Right forelimb (tissue), 1 donor: ENCODE measurements around the gene DNAJC10.

Experiments
- DNase-seq: peaks from one replicate; pipeline ENCODE4 v3.0.0-alpha.2; 2018

Gene DNAJC10

DNA sequence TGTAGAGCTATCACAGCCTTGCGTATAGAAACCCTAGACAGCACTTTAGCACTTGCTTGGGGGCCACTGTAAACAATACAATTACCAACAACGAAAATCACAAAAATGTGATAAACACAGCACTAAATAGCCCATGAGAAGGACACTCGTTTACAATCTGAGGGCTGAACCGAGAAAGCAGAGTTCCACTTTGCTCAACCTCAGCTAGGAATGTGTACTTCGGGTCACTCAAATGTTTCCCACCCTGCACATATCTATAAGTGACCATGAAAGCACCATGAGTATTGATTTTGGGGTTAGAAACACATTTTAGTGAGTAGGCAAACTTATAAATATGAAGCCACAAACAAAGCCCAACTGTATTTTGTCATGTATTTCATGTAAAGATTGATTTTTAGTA is 88.1 kb downstream of the DNAJC10 start:
- DNase-seq, result no peak

DNA sequence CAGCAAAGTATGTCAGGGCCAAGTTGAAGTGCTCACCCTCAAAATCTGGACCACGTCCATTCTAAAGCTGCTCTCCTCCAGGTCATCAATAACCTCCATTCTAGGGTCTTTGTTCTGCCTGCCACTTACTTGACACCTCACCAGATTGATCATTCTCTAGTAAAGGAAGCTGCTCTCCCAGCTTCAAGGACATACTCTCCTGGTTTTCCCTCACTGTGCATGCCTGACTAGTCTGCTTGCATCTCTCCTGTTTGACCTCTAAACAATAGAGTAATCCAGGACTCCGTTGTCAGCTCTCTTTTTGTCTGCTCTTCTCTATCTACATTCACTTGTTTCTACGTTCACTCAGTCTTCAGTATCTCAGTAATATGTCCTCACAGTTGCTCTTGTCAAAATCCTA is 91.3 kb downstream of the DNAJC10 start:
- no peak for DNase-seq

DNA sequence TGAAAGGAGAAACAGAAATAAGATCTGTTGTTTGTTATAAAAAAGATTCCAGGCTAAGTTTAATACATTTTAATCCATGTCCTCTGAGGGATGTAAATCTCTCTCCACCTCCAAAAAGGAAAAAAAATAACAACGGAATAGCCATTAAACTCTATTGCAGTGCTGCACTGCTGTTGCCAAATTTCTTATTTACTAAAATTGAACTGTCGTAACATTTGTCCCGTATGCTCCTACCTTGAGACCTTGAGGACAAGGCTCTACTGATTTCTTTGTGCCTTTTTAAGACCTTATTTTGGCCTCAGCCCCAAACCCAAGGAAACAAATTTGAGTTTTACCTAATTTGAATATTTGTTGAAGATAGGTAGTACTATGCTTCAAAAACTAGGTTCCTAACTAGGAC is 94.0 kb downstream of the DNAJC10 start:
- no peak for DNase-seq

DNA sequence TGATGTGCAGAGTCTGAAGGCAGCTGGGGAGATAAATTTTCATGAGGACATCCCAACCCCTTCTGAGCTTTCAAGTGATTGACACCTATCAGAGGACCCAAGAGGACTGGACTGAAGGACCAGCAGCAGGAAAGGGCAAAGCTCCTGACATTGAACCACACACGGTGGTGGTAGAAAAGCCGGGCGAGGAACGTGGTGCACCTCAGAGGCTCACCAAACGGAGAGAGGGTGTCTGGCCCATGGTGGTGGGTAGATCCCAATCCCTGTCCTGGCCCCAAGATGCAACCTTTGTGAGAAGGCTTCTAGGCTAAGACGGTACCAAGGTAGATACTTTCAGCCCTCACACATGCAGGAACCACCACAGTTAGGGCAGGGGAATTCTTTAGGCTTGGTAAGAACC is 98.3 kb downstream of the DNAJC10 start:
- DNase-seq, result no peak

DNA sequence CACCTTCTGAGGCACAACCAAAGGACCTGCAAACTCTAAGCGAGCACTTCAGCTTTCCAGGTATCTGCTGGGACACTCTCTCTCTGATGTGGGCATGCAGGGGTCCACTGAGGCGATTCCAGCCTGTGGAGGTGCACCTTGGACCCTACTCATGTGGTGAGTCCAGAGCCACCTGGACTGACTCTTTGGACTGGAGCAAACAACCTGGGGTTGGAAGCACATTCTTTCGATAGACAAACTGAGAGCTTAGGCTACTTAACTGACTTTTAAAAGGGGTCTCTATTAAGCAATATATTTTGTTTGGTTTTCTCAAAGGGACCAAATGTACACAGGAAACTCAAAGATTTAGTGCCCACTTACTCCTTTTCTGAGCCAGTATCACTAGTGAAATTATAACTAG is 98.7 kb downstream of the DNAJC10 start:
- DNase-seq, result no peak

DNA sequence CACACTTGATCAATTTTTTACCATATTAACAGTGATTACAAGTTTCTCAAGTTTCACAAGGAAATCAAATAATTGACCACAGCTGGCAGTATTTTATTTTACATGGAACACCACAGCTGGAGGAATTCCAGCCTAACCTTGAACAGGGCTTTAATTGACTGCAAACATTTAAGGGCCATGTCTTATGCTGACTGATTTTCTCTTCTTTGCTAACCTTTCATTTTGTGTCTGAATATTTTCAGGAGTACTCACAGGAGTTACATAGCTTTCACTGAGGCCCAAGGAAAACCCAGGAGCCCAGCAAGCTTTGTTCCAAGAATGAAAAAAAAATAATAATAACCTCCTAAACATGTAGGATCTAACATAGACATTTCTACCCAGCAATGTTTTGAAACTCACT is 100.8 kb downstream of the DNAJC10 start:
- DNase-seq, result no peak

DNA sequence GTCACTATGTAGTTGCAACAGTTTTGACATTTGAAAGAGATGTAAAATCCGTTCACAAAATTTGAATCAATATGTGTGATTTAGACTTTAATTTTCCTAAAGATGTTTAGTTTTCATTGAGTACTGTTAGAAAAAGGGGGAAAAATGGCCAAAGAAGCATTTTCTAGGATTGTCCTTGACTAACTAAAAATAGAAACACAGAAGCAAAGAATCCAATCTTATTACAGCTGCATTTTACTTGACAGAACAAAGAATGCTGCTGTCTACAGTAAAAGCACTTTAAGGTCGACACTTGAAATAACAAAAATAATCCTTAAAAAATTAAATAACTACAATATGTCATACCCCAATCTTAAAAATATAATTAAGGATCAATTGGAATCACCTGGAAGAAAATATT is 101.5 kb downstream of the DNAJC10 start:
- DNase-seq, result no peak

DNA sequence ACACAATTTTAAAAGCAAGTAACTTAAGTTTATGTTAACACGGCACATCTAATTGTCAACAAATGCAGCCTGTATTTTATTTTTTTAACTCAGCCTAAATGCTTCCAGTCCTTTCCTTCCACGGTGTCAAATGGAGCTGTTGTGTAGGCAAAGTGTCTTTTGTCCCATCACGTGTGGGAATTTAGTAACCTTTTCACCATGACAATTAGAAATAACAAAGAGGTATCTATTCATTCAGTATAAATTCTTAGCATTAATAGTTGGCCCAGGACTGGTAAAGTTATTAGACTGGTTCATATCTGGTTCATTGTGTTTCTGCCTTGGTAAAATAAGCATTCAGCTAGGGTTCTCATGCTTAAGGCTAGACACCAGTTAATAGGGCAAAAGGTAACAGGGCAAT is 102.4 kb downstream of the DNAJC10 start:
- no peak for DNase-seq

DNA sequence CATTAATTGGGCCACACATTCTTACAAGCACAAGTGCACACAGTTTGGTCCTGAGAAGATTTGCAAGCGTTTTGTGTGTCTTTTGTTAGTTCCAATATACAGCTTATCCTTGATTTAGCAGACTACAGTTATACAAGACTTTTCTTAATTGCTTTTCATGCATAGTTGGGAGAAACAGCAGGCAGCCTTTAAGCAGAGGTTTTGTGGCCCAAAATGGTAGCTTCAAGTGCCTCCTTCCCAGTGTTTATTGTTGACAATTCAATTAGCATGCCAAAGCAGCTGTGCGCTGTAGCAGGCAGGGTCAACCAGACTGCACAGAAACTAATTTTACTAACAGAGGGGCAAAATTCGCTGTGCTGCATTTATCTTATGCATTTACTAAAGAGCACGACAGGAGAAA is 102.9 kb downstream of the DNAJC10 start:
- no peak for DNase-seq

DNA sequence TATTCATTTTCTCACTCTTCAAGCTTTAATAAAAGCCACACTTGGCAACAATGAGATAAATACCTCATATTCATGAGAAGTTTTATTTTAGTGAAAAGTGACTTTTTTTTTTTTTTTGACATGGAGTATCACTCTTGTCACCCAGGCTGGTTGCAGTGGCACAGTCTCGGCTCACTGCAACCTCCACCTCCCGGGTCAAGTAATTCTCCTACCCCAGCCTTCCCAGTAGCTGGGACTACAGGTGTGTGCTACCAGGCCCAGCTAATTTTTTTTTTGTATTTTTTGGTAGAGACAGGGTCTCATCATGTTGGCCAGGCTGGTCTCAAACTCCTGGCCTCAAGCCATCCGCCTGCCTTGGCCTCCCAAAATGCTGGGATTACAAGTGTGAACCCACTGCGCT is 103.4 kb downstream of the DNAJC10 start:
- no peak for DNase-seq

DNA sequence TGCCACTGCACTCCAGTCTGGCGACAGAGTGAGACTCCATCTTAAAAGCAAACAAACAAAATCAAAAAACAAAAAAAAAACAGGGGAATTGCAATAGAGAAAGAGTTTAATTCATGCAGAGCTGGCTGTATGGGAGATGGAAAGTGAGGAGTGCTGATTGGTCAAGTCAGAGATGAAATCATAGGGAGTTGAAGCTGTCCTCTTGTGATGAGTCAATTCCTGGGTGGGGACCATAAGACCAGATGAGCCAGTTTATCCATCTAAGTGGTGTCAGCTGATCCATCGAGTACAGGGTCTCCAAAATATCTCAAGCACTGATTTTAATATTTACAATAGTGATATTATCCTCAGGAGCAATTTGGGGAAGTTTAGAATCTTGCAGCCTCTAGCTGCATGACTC is 105.1 kb downstream of the DNAJC10 start:
- DNase-seq, result no peak

DNA sequence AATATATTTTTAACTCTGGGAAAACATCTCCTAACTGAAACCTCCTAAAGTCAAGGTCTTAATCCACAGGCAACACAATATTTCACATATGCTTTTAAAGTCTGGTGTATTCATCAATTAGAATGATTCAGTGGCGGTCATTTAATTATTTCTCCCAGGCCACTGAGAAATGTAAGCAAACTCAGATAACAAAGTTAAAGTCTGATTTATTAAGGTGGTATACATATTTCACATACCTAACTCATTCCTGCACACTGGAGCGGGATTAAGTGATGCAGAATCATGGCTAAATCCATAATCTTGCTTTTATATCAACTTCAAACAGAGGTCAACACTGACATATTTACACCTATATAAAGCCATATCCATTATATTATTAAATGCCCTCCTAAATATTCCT is 106.7 kb downstream of the DNAJC10 start:
- no peak for DNase-seq

DNA sequence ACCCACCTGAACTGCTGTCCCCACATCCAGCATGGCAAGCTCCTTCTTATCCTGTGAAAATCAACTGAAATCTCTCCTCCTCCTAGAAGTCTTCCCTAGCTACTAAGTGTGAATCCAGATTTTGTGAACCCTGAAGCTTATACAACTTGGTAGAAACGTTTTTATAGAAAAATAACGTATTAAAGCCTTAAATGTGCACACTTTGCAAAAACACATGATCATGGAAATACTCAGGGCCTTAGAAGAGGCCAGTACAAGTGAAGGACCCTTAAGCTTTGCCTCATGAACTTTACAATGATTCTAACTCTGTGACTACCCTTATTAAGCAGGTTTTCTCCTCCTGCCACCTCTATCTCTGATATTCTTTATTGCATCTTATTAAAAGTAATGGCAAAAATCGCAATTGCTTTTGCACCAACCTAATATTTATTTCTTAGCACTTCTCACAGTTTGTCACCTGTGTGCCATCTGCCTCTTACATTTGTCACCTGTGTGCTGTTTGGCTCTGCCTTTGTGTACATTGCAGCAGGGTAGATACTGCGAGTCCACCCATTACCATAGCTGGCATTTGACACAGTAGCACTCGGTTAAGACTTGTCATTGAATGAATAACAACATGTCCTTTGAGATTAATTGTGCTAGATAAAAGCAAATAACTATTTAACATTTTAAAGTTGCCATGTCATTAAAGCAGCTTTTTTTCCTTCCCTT is 108.2 kb downstream of the DNAJC10 start:
- DNase-seq, result no peak

DNA sequence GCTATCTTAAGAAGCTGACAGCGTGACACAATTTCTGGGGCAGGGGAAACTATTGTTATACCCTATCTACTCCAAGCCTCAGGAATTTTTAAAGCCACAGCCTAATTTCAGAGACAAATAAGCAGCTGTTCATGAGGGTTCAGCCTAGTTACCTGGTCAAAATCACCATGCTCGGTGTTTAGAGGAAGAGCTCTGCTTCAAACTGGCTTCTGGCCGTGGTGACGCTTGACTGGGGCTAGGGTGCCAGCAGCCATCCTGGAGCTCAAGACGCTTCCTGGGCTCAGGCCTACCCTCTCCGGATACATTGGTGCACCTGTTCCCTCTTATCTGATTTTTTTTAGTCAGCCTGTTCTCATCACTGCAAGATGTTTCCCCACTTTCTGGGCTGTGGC is 108.7 kb downstream of the DNAJC10 start:
- DNase-seq, result no peak

DNA sequence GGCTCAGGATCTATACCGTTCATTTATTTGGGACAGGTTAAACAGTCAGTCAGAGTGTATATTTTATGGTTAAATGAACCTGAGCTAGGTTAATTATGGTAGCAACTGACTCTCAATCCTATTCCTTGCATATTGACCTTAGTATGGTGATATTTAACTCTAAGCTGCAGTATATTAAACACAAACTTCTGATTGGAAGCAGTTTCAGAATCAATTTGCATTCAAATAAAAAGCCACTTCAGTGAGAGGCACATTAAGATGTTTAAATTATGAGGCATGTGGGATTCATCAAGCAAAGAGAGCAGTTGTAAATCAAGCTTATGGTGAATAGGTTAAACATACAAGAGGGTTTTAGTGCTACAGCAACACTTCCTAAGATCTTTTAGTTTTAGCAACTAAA is 110.0 kb downstream of the DNAJC10 start:
- DNase-seq, result no peak

DNA sequence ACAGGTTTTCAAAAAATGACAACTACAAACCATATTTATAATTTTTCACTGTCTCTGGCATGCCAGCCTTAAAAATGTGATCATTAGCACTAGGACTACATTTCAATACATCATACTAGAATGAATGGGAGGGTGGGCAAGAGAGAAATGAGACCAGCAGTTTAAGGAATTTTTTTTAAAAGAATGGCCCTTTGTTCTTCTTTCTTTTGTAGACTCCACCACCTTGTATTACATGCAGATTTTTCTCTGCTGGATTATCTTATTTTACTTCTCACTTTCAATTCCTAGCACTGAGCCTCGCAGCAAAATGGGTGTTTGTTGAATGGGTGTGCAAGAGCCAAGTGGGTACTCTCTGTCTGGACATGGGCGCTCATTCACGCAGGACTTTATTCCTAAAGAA is 110.4 kb downstream of the DNAJC10 start:
- DNase-seq, result no peak

DNA sequence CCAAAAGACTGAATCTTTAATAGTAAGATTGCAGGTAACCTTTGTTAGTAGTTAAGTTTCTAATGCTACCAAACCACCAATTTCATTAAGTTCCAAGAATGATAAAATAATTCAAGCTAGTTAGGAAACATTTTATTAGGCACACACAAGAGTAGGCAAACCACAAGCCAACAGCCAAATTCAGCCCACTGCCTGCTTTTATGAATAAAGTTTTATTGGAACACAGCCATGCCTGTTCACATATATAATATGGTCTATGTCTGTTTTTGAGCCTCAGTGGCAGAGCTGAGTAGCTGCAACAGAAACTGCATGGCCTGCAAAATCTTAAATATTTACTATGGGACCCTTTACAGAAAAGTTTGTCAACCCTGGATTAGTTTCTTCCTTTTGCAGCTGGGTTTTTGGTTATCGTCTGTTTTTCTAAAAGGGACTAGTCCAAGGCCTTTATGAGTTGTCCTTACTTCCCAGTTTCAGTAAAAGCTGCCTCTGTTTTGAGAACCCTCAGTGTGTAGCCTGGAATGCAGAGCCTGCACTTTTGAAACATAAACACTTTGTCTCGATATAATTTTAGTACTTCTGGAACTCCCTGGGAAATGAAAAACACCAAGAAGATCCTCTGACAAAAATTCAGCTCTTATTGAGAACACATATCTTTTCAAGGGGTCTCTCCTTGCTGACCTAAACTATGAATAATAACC is 111.3 kb downstream of the DNAJC10 start:
- no peak for DNase-seq

DNA sequence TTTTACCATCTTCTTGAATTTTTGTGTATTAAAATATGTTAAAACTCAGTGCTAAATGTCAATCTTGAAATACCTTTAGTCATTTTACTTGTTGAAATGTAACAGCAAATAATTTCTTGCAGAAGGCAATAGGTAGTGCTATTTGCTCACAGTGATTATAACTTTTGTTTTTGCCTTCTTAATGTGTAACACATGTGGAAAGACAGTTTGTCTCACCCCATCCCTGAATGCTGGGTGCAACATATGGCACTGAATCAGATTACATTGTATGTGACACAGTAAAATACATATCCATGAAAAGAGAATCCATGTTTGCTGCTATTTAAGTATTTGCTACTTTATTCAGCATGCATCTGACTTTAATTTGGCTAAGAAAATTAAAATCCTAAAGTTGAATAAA is 115.0 kb downstream of the DNAJC10 start:
- DNase-seq, result no peak

DNA sequence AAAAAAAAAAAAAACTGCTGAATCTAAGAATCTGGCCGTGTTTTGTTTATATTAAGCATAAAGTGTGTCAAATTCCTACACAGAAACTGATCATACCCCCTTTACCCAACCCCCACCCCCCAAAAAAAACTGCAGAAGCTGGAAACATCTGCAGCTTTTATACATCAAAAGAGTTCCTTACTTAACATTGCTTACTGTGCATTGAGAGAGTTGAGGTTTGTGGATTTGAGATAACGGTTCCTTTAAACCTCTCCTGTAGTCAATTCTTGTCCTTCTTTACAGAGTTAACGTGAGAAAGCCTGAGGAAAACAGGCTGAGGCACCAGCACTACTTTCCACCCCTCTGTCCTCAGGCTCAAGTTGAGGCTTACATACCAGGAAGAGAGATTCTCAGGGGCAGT is 115.9 kb downstream of the DNAJC10 start:
- DNase-seq, result no peak

DNA sequence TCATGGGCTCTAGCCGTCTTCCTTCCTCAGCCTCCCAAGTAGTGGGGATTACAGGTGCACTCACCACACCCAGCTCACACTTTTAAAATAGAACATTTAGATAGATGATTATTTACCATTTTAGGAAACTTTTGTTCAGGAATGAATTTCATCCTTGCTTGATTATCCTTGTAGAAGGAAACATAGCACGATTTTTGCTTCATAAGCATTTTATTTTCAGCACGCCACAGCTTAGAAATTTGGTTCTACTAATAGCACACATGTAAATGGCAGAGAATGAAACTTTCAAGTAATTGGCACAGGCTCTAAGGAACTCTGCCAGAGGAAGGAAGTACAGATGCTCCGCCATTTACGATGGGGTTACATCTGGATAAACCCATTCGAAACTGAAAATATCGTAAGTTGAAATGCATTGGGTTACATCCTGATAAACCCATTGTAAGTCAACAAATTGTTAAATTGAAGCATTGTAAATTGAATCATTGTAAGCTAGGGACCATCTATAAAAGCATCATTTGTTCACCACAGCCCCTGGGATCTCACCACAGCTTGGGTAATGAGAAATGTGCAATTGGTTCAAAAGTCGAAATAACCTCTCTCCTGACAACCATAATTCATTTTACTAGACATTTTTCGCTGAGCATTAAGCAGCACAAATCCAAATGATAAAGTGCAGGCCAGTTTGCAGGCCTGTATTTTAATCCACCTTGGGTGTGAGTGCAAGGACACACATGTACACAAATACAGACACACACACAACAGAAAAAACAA is 117.2 kb downstream of the DNAJC10 start:
- DNase-seq, result no peak

DNA sequence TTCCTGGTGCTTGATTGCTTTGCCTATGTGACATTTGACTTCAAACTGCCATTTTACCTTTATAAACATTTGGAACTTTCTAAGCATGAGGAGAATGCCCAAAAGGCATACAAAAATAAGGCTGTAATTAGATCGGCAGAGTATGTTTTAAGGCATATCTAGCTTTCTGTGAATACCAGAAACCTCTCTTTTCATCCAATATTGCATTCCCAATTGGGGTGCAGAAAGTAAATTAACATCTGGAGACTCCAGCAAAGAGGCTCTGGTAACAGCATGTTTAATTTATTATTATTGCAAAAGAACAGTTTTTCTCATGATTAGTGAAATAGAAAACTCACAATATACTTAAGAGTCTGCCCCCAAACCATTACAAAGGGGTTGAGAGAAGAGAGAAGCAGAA is 118.2 kb downstream of the DNAJC10 start:
- DNase-seq, result no peak

DNA sequence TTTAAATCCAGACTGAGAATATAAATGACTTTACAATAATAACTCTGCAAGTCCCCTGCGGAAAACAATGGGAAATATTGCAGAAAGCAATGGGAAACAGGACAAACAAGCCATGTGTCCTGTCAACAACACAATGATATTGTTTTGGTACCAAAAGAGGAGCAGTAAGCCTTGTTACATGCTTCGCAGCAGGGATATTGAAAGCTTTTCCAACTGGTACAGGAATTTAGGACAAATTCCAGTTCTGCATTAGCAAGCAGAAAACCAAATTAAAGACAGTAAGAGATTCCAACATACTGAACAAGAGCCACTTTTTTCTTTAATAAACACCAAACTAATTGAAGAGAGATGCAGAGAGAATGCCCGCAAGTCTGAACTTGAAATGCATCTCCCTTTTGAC is 120.4 kb downstream of the DNAJC10 start:
- no peak for DNase-seq
